Measurements from ENCODE around the gene CCDC86.

Gene CCDC86

GRCh38 chr11:60831501-60832079, 10.3 kb upstream of the CCDC86 start:
- DNase-seq = no peak

DNA sequence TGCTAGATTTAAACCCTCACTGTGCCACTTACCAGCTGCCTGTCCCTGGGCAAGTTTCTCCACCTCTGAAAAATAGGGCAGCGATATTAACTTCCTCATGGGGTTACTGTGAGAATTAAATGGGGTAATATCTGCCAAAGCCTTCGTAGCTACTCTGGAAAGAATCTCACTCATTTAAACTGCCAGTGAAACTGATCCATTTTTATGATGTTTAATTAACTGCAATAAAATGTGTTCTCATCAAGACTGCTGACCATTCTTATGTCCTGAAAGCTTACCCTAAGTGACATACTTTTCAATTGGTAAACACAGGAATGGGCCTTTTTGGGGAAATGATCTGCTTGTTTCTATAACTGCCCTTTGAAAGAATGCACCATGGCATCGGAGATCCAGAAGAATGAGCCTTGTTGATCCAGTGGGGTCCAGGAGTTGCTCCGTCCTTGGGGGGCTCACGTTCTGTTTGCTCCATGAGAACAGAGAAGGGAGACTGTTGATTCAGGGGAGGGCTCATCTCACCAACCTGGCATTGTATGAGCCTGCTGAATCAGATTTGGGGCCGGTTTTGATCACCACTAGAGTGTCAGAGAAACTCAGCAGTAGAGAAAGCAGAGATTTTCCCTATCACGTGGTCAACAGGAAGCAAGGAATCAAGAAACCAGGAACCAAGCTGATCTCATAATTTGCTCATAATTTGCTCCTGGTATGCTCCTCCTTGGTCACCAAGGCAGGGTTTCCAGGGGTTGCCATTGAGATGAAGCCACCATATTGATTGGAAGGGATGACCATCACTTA, 7.0 kb upstream of the CCDC86 start:
- peak; percentile 26 to 67 for DNase-seq

GRCh38 chr11:60835534-60835846, 6.4 kb upstream of the CCDC86 start:
- peak in 1 of 2 donors; percentile 66 for DNase-seq

- no peak for DNase-seq
Observed at GRCh38 chr11:60836866-60837515, 4.9 kb upstream of the CCDC86 start.

GRCh38 chr11:60838132-60838531, 3.8 kb upstream of the CCDC86 start:
- no peak for DNase-seq

- DNase-seq = no peak
Observed at GRCh38 chr11:60840470-60841430, 1.2 kb upstream of the CCDC86 start.

GRCh38 chr11:60842668-60843600, 1.0 kb downstream of the CCDC86 start:
- DNase-seq = peak; percentile 12 to 20

- DNase-seq = no peak
Observed at GRCh38 chr11:60844045-60844869, 2.3 kb downstream of the CCDC86 start.

DNA sequence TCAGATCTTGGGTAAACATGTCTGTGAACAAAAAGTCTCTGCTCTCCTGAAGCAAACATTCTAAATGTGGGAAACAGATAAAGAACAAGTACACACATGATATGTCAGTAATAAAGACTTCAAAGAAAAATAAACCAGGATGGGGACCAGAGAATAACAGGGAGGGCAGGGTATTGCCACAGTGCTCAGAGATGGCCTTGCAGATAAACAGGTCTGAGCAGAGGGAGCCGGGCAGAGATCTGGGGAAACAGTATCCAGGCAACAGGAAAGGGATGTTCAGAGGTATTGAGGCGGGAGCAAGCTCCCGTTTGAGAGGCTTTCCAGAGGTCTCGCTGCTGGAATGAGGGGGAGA, 2.9 kb downstream of the CCDC86 start:
- no peak for DNase-seq

GRCh38 chr11:60845338-60845737, 3.4 kb downstream of the CCDC86 start:
- no peak for DNase-seq

DNA sequence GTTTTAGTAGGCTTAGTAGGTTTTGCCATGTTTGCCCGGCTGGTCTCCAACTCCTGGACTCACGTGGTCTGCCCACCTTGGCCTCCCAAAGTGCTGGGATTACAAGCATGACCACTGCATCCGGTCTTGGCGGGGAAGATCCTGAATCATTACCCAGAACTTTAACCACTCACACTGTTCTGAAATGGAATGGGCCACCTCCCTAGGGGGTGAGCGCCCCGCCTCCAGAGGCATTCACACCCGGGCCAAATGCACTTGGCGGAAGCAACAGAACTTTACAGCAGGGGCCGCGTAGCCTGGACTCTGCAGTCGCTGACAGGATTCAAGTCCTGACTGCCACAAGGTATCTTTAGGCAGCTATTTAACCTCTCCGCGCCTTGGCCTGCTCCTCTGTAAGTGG, 5.4 kb downstream of the CCDC86 start:
- DNase-seq = no peak

DNA sequence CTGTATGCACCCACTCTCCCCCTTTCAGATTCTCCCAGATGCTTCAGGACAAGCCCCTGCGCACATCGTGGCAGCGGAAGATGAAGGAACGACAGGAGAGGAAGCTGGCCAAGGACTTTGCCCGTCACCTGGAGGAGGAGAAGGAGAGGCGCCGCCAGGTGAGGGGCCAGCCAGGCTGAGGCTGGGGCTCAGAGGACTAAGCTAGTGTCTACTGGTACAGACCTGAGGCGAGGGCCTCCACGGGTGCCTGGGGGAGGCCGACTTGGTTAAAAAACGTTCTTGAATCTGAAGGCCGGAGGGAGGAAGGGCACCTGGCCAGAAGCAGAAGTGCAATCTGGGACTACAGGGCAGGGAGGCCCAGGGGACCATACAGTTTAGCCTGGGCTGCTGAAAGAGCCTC, 6.0 kb downstream of the CCDC86 start:
- DNase-seq = no peak

GRCh38 chr11:60848714-60849151, 6.8 kb downstream of the CCDC86 start:
- DNase-seq = no peak

DNA sequence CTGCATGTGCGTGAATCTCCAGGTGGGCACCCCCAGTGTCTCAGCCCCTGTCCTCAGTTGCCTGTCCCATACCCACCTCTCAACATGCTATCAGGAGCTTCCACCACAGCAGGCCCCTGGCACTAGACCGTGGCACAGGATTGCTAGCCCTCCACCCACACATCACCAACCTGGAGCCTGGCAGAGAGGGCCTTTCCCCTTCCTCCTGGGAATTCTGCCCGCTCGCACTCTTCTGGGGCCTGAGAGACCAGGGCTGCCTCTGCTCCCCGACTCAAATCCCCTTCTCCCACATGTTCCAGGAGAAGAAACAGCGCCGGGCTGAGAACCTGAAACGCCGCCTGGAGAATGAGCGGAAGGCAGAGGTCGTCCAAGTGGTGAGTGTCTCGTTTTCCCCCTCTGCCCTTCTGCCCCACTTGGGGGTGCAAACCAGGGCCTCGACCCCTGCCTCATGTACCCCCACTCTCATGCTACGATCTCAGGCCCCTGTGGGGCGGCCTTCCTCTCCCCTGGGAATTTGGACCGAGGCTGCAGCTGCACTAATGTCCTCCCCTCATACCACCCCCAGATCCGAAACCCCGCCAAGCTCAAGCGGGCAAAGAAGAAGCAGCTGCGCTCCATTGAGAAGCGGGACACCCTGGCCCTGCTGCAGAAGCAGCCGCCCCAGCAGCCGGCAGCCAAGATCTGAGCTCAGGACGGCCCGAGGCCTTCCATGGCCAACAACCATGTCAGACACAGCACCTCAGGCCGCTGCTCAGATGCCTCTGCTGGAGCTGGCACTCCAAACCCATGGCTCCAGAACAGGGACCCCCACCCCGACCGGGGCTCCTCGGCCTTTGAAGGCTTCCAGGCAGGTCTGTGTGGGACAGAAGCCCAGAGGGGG, 8.0 kb downstream of the CCDC86 start:
- no peak for DNase-seq

- no peak for DNase-seq
Observed at GRCh38 chr11:60851327-60852104, 9.6 kb downstream of the CCDC86 start.

DNA sequence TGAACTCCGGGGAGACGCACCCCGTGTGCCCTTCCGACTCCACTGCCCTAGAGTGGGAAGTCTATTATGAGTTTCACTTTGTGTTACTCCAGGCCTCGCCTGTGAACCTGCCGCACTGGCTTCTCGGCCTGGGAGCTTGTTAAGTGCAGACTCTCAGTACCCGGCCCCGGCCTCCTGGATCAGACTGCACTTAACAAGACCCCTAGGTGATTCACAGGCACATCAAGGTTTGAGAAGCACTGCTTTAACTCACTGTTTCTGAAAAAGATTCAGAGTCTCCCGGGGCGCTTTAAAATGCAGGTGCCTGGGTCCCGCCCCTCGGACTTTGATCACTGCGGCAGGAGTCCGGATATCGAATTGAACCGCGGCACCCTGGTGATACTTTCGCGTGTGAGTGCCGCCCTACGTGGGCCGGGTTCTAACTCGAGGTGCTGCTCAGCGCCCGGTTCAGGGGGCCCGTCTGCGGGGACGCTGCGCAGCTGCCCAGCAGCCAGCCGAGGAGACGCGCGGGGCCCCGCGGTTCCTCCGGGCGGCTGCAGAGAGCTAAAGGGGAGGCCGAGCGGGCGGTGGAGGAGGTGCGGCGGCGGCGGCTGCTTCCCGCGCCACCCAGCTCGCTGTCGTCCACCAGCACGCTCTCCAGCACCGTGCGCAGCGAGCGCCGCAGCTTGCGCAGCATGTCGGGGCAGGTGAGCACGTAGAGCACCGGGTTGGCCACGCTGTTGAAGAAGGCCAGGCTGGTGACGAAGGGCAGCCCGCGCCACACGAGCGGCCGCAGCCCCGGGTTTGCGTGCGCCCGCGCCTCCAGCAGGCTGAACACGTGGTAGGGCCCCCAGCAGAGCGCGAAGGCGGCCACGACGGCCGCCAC, 10.4 kb downstream of the CCDC86 start:
- no peak for DNase-seq

- no peak for DNase-seq
Observed at GRCh38 chr11:60852982-60853950, 11.4 kb downstream of the CCDC86 start.

Measured in inflammatory macrophage treated with lipopolysaccharide for 1 hour (primary cell).